ENCODE data around the gene OR4X2. TPM values are rescaled to one million over a fixed set of nuclear protein-coding genes. Genes with fewer than 3 reads are reported as not detected.
"Not testable (repeated sequence)": the region's sequence is repeated elsewhere in the genome, so short reads cannot be mapped to it uniquely, and the experiment has no call there.

Gene OR4X2
- total RNA-seq = not detected

- Histone ChIP-seq H3K4me3 (no peak within 1 kb of the TSS), H3K4me1 (replicated peaks in 1 of 2) (no peaks in the 10 kb centered on the region), H3K27ac (no peak within 1 kb of the TSS)
- ATAC-seq (replicated peaks in 6 of 8) = no peak
- in situ Hi-C loops (cut with MboI; ENCODE audit: low pct_unique_long_range_greater_than_20kb in 2 of 9, low sequenced_read_pairs in 9 of 9, unreplicated experiment in 9 of 9) = no loop called here
Observed at GRCh38 chr11:48244804-48245203, at the start of gene OR4X2. OR4X2 (plus strand) TSS chr11:48245104; CDS start chr11:48245104, 0 bp downstream.

- no peak for ATAC-seq (replicated peaks in 6 of 8)
- Histone ChIP-seq H3K4me1 (replicated peaks in 1 of 2) (no peaks in the 10 kb centered on the region), H3K27ac (no peak overlapping the region), H3K4me3 (no peak overlapping the region)
- 24 to 100% (median 72%) methylated on average over 1 to 2 of the region's 2 CpGs; no CpG with 5 or more reads in 2 of the 10 experiments for WGBS, 10 experiments
- in situ Hi-C loops (cut with MboI; ENCODE audit: low pct_unique_long_range_greater_than_20kb in 2 of 9, low sequenced_read_pairs in 9 of 9, unreplicated experiment in 9 of 9) = no loop called here
Observed at GRCh38 chr11:48207881-48208280, 37.0 kb upstream of the OR4X2 start.

GRCh38 chr11:48210052-48210451 is 34.9 kb upstream of the OR4X2 start:
- peak in 2 of 8 experiments; percentile 23 to 35 for ATAC-seq (replicated peaks in 6 of 8)
- Histone ChIP-seq H3K27ac (no peak overlapping the region), H3K4me3 (no peak overlapping the region), H3K4me1 (replicated peaks in 1 of 2) (no peaks in the 10 kb centered on the region)
- 0 to 77% (median 18%) methylated on average over 1 to 7 of the region's 7 CpGs for WGBS, 10 experiments
- in situ Hi-C loops (cut with MboI; ENCODE audit: low pct_unique_long_range_greater_than_20kb in 2 of 9, low sequenced_read_pairs in 9 of 9, unreplicated experiment in 9 of 9) = no loop called here

- WGBS, 10 experiments = 0 to 100% (median 59%) methylated on average over 1 to 2 of the region's 2 CpGs
- in situ Hi-C loops (cut with MboI; ENCODE audit: low pct_unique_long_range_greater_than_20kb in 2 of 9, low sequenced_read_pairs in 9 of 9, unreplicated experiment in 9 of 9) = no loop called here
- ATAC-seq (replicated peaks in 6 of 8) = no peak
- Histone ChIP-seq H3K4me1 (replicated peaks in 1 of 2) (no peaks in the 10 kb centered on the region), H3K27ac (no peak within 1 kb of the TSS), H3K4me3 (no peak within 1 kb of the TSS)
Observed at GRCh38 chr11:48216510-48216909, 28.4 kb upstream of the OR4X2 start, which contains the start of gene OR4B1. OR4B1 (plus strand) TSS chr11:48216810; CDS start chr11:48216810, 0 bp downstream.

GRCh38 chr11:48228761-48229160 is 16.1 kb upstream of the OR4X2 start:
- Histone ChIP-seq H3K27ac (no peak overlapping the region), H3K4me1 (replicated peaks in 1 of 2) (no peaks in the 10 kb centered on the region), H3K4me3 (no peak overlapping the region)
- in situ Hi-C loops (cut with MboI; ENCODE audit: low pct_unique_long_range_greater_than_20kb in 2 of 9, low sequenced_read_pairs in 9 of 9, unreplicated experiment in 9 of 9) = no loop called here
- 52 to 100% (median 78%) methylated on average over 1 to 6 of the region's 18 CpGs; no CpG with 5 or more reads in 6 of the 10 experiments for whole genome bisulfite sequencing, 10 experiments
- no peak for ATAC-seq (replicated peaks in 6 of 8)

- H3K4me3 ChIP-seq; H3K4me1 ChIP-seq (replicated peaks in 1 of 2); ATAC-seq (replicated peaks in 6 of 8); in situ Hi-C loops (cut with MboI; ENCODE audit: low pct_unique_long_range_greater_than_20kb in 2 of 9, low sequenced_read_pairs in 9 of 9, unreplicated experiment in 9 of 9); H3K27ac ChIP-seq: not testable (repeated sequence)
- WGBS, 10 experiments = 29 to 100% (median 69%) methylated on average over 3 to 10 of the region's 11 CpGs; no CpG with 5 or more reads in 5 of the 10 experiments
Observed at GRCh38 chr11:48230057-48230456, 14.8 kb upstream of the OR4X2 start.

GRCh38 chr11:48237727-48238126 is 7.2 kb upstream of the OR4X2 start:
- 0 to 80% (median 17%) methylated on average over 1 to 3 of the region's 3 CpGs; no CpG with 5 or more reads in 2 of the 10 experiments for WGBS, 10 experiments
- in situ Hi-C loops (cut with MboI; ENCODE audit: low pct_unique_long_range_greater_than_20kb in 2 of 9, low sequenced_read_pairs in 9 of 9, unreplicated experiment in 9 of 9) = no loop called here

GRCh38 chr11:48242501-48242900 is 2.4 kb upstream of the OR4X2 start:
- in situ Hi-C loops (cut with MboI; ENCODE audit: low pct_unique_long_range_greater_than_20kb in 2 of 9, low sequenced_read_pairs in 9 of 9, unreplicated experiment in 9 of 9) = no loop called here
- ATAC-seq (replicated peaks in 6 of 8) = no peak
- no peak overlapping the region for H3K4me3 ChIP-seq
- H3K27ac ChIP-seq = no peak overlapping the region
- WGBS, 10 experiments = 0 to 71% (median 44%) methylated on average over 1 to 3 of the region's 3 CpGs; no CpG with 5 or more reads in 4 of the 10 experiments
- no peaks in the 10 kb centered on the region for H3K4me1 ChIP-seq (replicated peaks in 1 of 2)

More at GRCh38 chr11:48237727-48238126, 7.2 kb upstream of the OR4X2 start:
- H3K4me3 ChIP-seq = no peak overlapping the region
- no peak overlapping the region for H3K27ac ChIP-seq
- ATAC-seq (replicated peaks in 6 of 8) = no peak
- H3K4me1 ChIP-seq (replicated peaks in 1 of 2) = no peaks in the 10 kb centered on the region

GRCh38 chr11:48248902-48249301 is 4.0 kb downstream of the OR4X2 start:
- Histone ChIP-seq H3K4me3 (no peak overlapping the region), H3K27ac (no peak overlapping the region), H3K4me1 (replicated peaks in 1 of 2) (no peaks in the 10 kb centered on the region)
- in situ Hi-C loops (cut with MboI; ENCODE audit: low pct_unique_long_range_greater_than_20kb in 2 of 9, low sequenced_read_pairs in 9 of 9, unreplicated experiment in 9 of 9) = no loop called here
- ATAC-seq (replicated peaks in 6 of 8) = no peak
- WGBS, 10 experiments = 0 to 93% (median 65%) methylated on average over 1 of the region's 1 CpG

GRCh38 chr11:48261600-48261999 is 16.7 kb downstream of the OR4X2 start:
- 0 to 95% (median 25%) methylated on average over 1 to 2 of the region's 2 CpGs; no CpG with 5 or more reads in 1 of the 10 experiments for WGBS, 10 experiments
- Histone ChIP-seq H3K27ac (no peak overlapping the region), H3K4me1 (replicated peaks in 1 of 2) (no peaks in the 10 kb centered on the region), H3K4me3 (no peak overlapping the region)
- in situ Hi-C loops (cut with MboI; ENCODE audit: low pct_unique_long_range_greater_than_20kb in 2 of 9, low sequenced_read_pairs in 9 of 9, unreplicated experiment in 9 of 9) = no loop called here
- no peak for ATAC-seq (replicated peaks in 6 of 8)

- H3K4me1 ChIP-seq (replicated peaks in 1 of 2) = no peaks in the 10 kb centered on the region
- no peak within 1 kb of the TSS for H3K4me3 ChIP-seq
- 0 to 71% (median 0%) methylated on average over 1 to 3 of the region's 3 CpGs; no CpG with 5 or more reads in 2 of the 10 experiments for WGBS, 10 experiments
- ATAC-seq (replicated peaks in 6 of 8) = no peak
- in situ Hi-C loops (cut with MboI; ENCODE audit: low pct_unique_long_range_greater_than_20kb in 2 of 9, low sequenced_read_pairs in 9 of 9, unreplicated experiment in 9 of 9) = no loop called here
- H3K27ac ChIP-seq = no peak within 1 kb of the TSS
Observed at GRCh38 chr11:48263423-48263911, 18.6 kb downstream of the OR4X2 start, which contains the start of gene OR4X1. OR4X1 (plus strand) TSS chr11:48263861; CDS start chr11:48263861, 0 bp downstream.

GRCh38 chr11:48270621-48271020 is 25.7 kb downstream of the OR4X2 start:
- no peak overlapping the region for H3K27ac ChIP-seq
- in situ Hi-C loops (cut with MboI; ENCODE audit: low pct_unique_long_range_greater_than_20kb in 2 of 9, low sequenced_read_pairs in 9 of 9, unreplicated experiment in 9 of 9) = no loop called here
- 0 to 71% (median 5%) methylated on average over 1 to 3 of the region's 3 CpGs; no CpG with 5 or more reads in 5 of the 10 experiments for WGBS, 10 experiments
- peak in 2 of 8 experiments; percentile 81 to 88 for ATAC-seq (replicated peaks in 6 of 8)
- H3K4me1 ChIP-seq (replicated peaks in 1 of 2) = no peaks in the 10 kb centered on the region
- H3K4me3 ChIP-seq = no peak overlapping the region

- WGBS, 10 experiments = 33% methylated on average over 1 of the region's 1 CpG; no CpG with 5 or more reads in 8 of the 10 experiments
- Histone ChIP-seq H3K27ac (no peak overlapping the region), H3K4me1 (replicated peaks in 1 of 2) (no peaks in the 10 kb centered on the region), H3K4me3 (no peak overlapping the region)
- in situ Hi-C loops (cut with MboI; ENCODE audit: low pct_unique_long_range_greater_than_20kb in 2 of 9, low sequenced_read_pairs in 9 of 9, unreplicated experiment in 9 of 9) = no loop called here
- ATAC-seq (replicated peaks in 6 of 8) = no peak
Observed at GRCh38 chr11:48272606-48273005, 27.7 kb downstream of the OR4X2 start.

All from motor neuron (in vitro differentiated cells).